Neuron (in vitro differentiated cells): ENCODE data around the gene ZBTB12.
"Not testable (repeated sequence)": the region's sequence is repeated elsewhere in the genome, so short reads cannot be mapped to it uniquely, and the experiment has no call there.

Experiments used
- H2AFZ ChIP-seq: one replicate; pipeline ENCODE4 v1.6.1; 2013; ENCODE audit warnings: low read depth, mild to moderate bottlenecking, inconsistent platforms, low read length, moderate library complexity
- H3K27me3 ChIP-seq: one replicate; pipeline ENCODE4 v1.6.1; 2013; ENCODE audit warnings: low read length; ENCODE audit not compliant: insufficient read depth
- H3K36me3 ChIP-seq: one replicate; pipeline ENCODE4 v1.6.1; 2013; ENCODE audit warnings: low read length; ENCODE audit not compliant: insufficient read depth
- H3K4me1 ChIP-seq: one replicate; pipeline ENCODE4 v1.6.1; 2013; ENCODE audit warnings: low read length; ENCODE audit not compliant: insufficient read depth
- H3K4me3 ChIP-seq: 2 replicates; pipeline ENCODE4 v1.5.1; 2013; ENCODE audit warnings: mild to moderate bottlenecking, low read length, moderate library complexity
- H3K9me3 ChIP-seq: one replicate; pipeline ENCODE4 v1.6.1; 2013; ENCODE audit warnings: low read length

The ZBTB12 gene

GRCh38 chr6:31935021-31935420 is 33.1 kb upstream of the ZBTB12 start:
- Histone ChIP-seq H3K4me1 (no peaks in the 10 kb centered on the region), H3K36me3 (no peaks in the 10 kb centered on the region), H3K27me3 (no peaks in the 10 kb centered on the region), H3K4me3 (no peak overlapping the region), H3K9me3 (no peaks in the 10 kb centered on the region), H2AFZ (no peak overlapping the region)

- Histone ChIP-seq H3K27me3 (no peaks in the 10 kb centered on the region), H2AFZ (no peak overlapping the region), H3K4me1 (no peaks in the 10 kb centered on the region), H3K36me3 (no peaks in the 10 kb centered on the region), H3K4me3 (no peak overlapping the region), H3K9me3 (no peaks in the 10 kb centered on the region)
Observed at GRCh38 chr6:31933537-31933936, 31.7 kb upstream of the ZBTB12 start.

- not testable (repeated sequence) for H3K27me3 ChIP-seq, H3K4me3 ChIP-seq, H3K9me3 ChIP-seq, H2AFZ ChIP-seq, H3K36me3 ChIP-seq, H3K4me1 ChIP-seq
Observed at GRCh38 chr6:31932137-31932536, 30.3 kb upstream of the ZBTB12 start.

GRCh38 chr6:31930962-31931361 is 29.1 kb upstream of the ZBTB12 start:
- Histone ChIP-seq H3K27me3 (no peaks in the 10 kb centered on the region), H3K9me3 (no peaks in the 10 kb centered on the region), H3K4me1 (peaks cover 2% of the 10 kb centered on the region), H3K4me3 (no peak overlapping the region), H3K36me3 (no peaks in the 10 kb centered on the region), H2AFZ (no peak overlapping the region)

GRCh38 chr6:31928672-31928939 is 26.7 kb upstream of the ZBTB12 start:
- Histone ChIP-seq H2AFZ (no peak overlapping the region), H3K9me3 (no peaks in the 10 kb centered on the region), H3K4me3 (no peak overlapping the region), H3K36me3 (no peaks in the 10 kb centered on the region), H3K27me3 (no peaks in the 10 kb centered on the region), H3K4me1 (peaks cover 2% of the 10 kb centered on the region)

- Histone ChIP-seq H2AFZ (no peak overlapping the region), H3K4me1 (peaks cover 2% of the 10 kb centered on the region), H3K4me3 (no peak overlapping the region), H3K9me3 (no peaks in the 10 kb centered on the region), H3K36me3 (no peaks in the 10 kb centered on the region), H3K27me3 (no peaks in the 10 kb centered on the region)
Observed at GRCh38 chr6:31927863-31928671, 26.2 kb upstream of the ZBTB12 start.

GRCh38 chr6:31927242-31927862 is 25.5 kb upstream of the ZBTB12 start, which contains the start of gene C2:
Gene C2 (plus strand): TSS chr6:31927717. CDS start chr6:31927753, 36 bp downstream.
- no peaks in the 10 kb centered on the region for H3K36me3 ChIP-seq
- H3K4me3 ChIP-seq, result no peak within 1 kb of the TSS
- H2AFZ ChIP-seq, result no peak within 1 kb of the TSS
- H3K27me3 ChIP-seq, result no peaks in the 10 kb centered on the region
- H3K4me1 ChIP-seq, result peaks cover 2% of the 10 kb centered on the region
- H3K9me3 ChIP-seq, result no peaks in the 10 kb centered on the region

- no peak overlapping the region for H2AFZ ChIP-seq
- H3K4me3 ChIP-seq, result no peak overlapping the region
- no peaks in the 10 kb centered on the region for H3K36me3 ChIP-seq
- H3K9me3 ChIP-seq, result no peaks in the 10 kb centered on the region
- H3K4me1 ChIP-seq, result peaks cover 2% of the 10 kb centered on the region
- H3K27me3 ChIP-seq, result no peaks in the 10 kb centered on the region
Observed at GRCh38 chr6:31922942-31923341, 21.1 kb upstream of the ZBTB12 start.

GRCh38 chr6:31920811-31921210 is 18.9 kb upstream of the ZBTB12 start:
- H3K9me3 ChIP-seq, result peaks cover 2% of the 10 kb centered on the region
- no peak overlapping the region for H2AFZ ChIP-seq
- H3K36me3 ChIP-seq, result no peaks in the 10 kb centered on the region
- no peaks in the 10 kb centered on the region for H3K27me3 ChIP-seq
- H3K4me3 ChIP-seq, result no peak overlapping the region
- H3K4me1 ChIP-seq, result no peaks in the 10 kb centered on the region

GRCh38 chr6:31919624-31920303 is 17.9 kb upstream of the ZBTB12 start:
- no peaks in the 10 kb centered on the region for H3K36me3 ChIP-seq
- no peak overlapping the region for H2AFZ ChIP-seq
- H3K4me3 ChIP-seq, result no peak overlapping the region
- no peaks in the 10 kb centered on the region for H3K4me1 ChIP-seq
- peaks cover 3% of the 10 kb centered on the region for H3K9me3 ChIP-seq
- H3K27me3 ChIP-seq, result no peaks in the 10 kb centered on the region

- Histone ChIP-seq H2AFZ (no peak overlapping the region), H3K36me3 (no peaks in the 10 kb centered on the region), H3K27me3 (no peaks in the 10 kb centered on the region), H3K4me1 (no peaks in the 10 kb centered on the region), H3K4me3 (no peak overlapping the region), H3K9me3 (peaks cover 3% of the 10 kb centered on the region)
Observed at GRCh38 chr6:31918069-31918720, 16.3 kb upstream of the ZBTB12 start.

GRCh38 chr6:31915756-31916155 is 13.9 kb upstream of the ZBTB12 start:
- H3K27me3 ChIP-seq, result no peaks in the 10 kb centered on the region
- no peaks in the 10 kb centered on the region for H3K36me3 ChIP-seq
- peaks cover 3% of the 10 kb centered on the region for H3K4me1 ChIP-seq
- no peak overlapping the region for H3K4me3 ChIP-seq
- H3K9me3 ChIP-seq, result peaks cover 3% of the 10 kb centered on the region
- H2AFZ ChIP-seq, result no peak overlapping the region

GRCh38 chr6:31915351-31915750 is 13.5 kb upstream of the ZBTB12 start:
- Histone ChIP-seq H3K4me1 (peaks cover 3% of the 10 kb centered on the region), H3K4me3 (no peak overlapping the region), H3K27me3 (no peaks in the 10 kb centered on the region), H2AFZ (no peak overlapping the region), H3K9me3 (peaks cover 3% of the 10 kb centered on the region), H3K36me3 (no peaks in the 10 kb centered on the region)
